ENCODE data around the gene NIFK. TPM values are rescaled to one million over a fixed set of nuclear protein-coding genes. Genes with fewer than 3 reads are reported as not detected.

The NIFK gene
- total RNA-seq, 4 donors from 2014 or later, result 33.1 to 97.6 (median 50.1) TPM

GRCh38 chr2:121774235-121774634, 37.6 kb upstream of the NIFK start:
- ATAC-seq (ENCODE audit: low FRiP score) (no peak), DNase-seq (ENCODE audit: low spot score) (no peak)
- TF ChIP-seq CTCF (IDR thresholded peaks at IDR 0.05), result no peak

DNA sequence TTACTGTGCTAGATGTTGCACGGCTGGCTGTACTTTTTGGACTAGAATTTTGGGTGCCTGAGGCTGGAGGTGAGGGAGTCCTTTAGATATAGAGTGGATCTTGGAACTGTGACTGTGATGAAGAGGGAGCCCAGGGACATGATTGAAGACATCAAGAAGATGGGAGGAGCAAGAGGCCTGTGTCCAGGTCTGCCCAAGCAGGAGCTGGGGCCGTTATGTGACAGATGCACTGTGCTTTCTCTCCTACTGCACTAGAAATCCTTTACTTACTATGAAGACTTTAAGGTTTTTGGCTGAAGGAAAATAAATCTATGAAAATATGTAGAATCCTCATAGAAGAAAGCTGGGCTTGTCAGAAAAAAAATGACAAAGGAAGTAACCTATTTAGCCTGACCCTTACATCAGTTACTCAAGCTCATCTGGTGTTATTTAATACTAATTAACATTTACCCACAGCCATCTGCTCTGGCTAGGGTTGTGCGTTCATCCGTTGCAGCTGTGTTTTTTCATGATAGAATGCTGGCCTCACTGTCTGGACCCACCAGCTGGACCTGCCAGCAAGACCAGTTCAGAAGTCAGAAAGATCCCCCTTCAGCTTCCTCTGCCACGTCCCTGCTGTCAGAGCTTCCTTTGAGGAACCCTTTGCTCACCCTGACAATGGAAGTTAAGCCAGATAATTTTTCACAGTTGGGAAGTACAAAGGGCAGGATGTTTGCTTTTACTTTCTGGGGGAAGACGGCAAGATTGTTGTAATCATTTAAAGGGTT, 35.5 kb upstream of the NIFK start:
- no peak for TF ChIP-seq CTCF (IDR thresholded peaks at IDR 0.05)
- DNase-seq (ENCODE audit: low spot score) (no peak), ATAC-seq (ENCODE audit: low FRiP score) (no peak)

GRCh38 chr2:121768143-121768755, 31.6 kb upstream of the NIFK start:
- ATAC-seq (ENCODE audit: low FRiP score) (no peak), DNase-seq (ENCODE audit: low spot score) (no peak)
- TF ChIP-seq CTCF (IDR thresholded peaks at IDR 0.05), result no peak

DNA sequence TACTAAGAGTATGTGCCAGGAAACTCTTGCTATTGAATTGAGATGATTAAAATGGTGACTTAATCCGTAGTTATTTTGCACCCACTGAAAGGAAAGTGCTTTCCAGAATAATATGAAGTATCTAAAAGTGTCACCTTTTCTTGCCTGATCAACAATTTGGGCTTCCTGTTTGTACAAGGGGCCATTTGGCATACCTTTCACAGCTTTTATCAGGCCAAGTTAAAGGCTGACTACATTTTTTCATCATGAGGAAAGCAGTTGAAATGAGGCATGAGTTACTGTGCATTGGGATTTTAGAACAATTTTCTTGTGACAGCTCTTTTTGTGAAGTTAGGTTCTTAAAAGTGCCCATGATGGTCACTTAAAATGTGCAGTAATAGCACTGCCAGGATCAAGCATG, 29.9 kb upstream of the NIFK start:
- ATAC-seq (ENCODE audit: low FRiP score), result no peak
- DNase-seq (ENCODE audit: low spot score), result no peak
- no peak for TF ChIP-seq CTCF (IDR thresholded peaks at IDR 0.05)

- DNase-seq (ENCODE audit: low spot score) (no peak), ATAC-seq (ENCODE audit: low FRiP score) (no peak)
- no peak for TF ChIP-seq CTCF (IDR thresholded peaks at IDR 0.05)
These were observed 28.1 kb upstream of the NIFK start for GRCh38 chr2:121764681-121765228.

- DNase-seq (ENCODE audit: low spot score), result peak; percentile 88
- TF ChIP-seq CTCF (IDR thresholded peaks at IDR 0.05), result no peak
- ATAC-seq (ENCODE audit: low FRiP score), result peak; percentile 100
These were observed 18.8 kb upstream of the NIFK start, which contains the start of gene TSN for GRCh38 chr2:121755237-121756111. Gene TSN, plus strand, starts transcription at chr2:121755651. Its CDS starts 129 bp downstream, at chr2:121755780.

Data from omental fat pad (tissue), 4 donors.